Astrocyte of the cerebellum (primary cell): ENCODE measurements around the gene CAMKMT.

ENCODE experiments used
- DNase-seq: peaks from one replicate; pipeline ENCODE4 v3.0.0-alpha.2; 2011; ENCODE audit warnings: low read depth
- H3K4me3 ChIP-seq: 2 replicates; pipeline ENCODE4 v1.5.1; 2011; ENCODE audit warnings: mild to moderate bottlenecking, low read depth, low read length, moderate library complexity
- in situ Hi-C: cut with HindIII; loops from 2 replicates; pipeline ENCODE4 v1.10.0; 2017; ENCODE audit warnings: low sequenced_read_pairs
- TF ChIP-seq, protein P1 (sequence below): IDR thresholded peaks from 2 replicates; pipeline ENCODE4 v1.5.1; 2012; ENCODE audit warnings: low read length, low read depth, moderate library complexity, mild to moderate bottlenecking; ENCODE audit errors: missing control alignments

Gene CAMKMT

GRCh38 chr2:44819061-44819460 lies 457.3 kb downstream of the CAMKMT start:
- TF ChIP-seq, protein P1, sequence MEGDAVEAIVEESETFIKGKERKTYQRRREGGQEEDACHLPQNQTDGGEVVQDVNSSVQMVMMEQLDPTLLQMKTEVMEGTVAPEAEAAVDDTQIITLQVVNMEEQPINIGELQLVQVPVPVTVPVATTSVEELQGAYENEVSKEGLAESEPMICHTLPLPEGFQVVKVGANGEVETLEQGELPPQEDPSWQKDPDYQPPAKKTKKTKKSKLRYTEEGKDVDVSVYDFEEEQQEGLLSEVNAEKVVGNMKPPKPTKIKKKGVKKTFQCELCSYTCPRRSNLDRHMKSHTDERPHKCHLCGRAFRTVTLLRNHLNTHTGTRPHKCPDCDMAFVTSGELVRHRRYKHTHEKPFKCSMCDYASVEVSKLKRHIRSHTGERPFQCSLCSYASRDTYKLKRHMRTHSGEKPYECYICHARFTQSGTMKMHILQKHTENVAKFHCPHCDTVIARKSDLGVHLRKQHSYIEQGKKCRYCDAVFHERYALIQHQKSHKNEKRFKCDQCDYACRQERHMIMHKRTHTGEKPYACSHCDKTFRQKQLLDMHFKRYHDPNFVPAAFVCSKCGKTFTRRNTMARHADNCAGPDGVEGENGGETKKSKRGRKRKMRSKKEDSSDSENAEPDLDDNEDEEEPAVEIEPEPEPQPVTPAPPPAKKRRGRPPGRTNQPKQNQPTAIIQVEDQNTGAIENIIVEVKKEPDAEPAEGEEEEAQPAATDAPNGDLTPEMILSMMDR, result no peak
- H3K4me3 ChIP-seq, result no peak overlapping the region
- no peak for DNase-seq
- in situ Hi-C loops, result no loop called here

DNA sequence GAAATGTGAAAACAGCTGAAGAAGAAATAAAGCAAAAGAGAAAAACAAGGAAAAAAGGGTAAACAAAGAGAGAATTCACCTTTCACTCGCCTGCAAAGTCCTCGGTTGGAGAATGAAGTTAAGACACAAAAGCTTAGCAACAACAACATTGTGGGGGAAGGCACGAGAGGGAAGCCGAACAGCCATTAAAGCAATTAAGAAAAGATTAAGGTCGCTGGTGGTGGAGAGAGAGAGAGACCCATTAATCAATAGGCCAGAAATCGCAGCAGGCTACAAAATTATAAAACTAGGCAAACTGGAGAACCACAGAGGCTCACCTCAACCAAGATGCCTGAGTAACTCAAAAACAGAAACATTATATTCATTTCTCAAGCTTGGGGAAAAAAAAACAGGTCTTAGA lies 459.8 kb downstream of the CAMKMT start:
- no peak overlapping the region for H3K4me3 ChIP-seq
- TF ChIP-seq, protein P1, result no peak
- no peak for DNase-seq
- in situ Hi-C loops, result loop anchor here (5.0 kb wide), 1 partner anchor 91 kb away; no protein-coding TSS in a partner anchor

GRCh38 chr2:44822174-44822573 lies 460.4 kb downstream of the CAMKMT start:
- DNase-seq, result no peak
- in situ Hi-C loops, result loop anchor here (5.0 kb wide), 1 partner anchor 90 kb away; no protein-coding TSS in a partner anchor
- no peak overlapping the region for H3K4me3 ChIP-seq
- TF ChIP-seq, protein P1, result no peak
